ENCODE data around the gene MRPL42. TPM values are rescaled to one million over a fixed set of nuclear protein-coding genes. Genes with fewer than 3 reads are reported as not detected.

MRPL42 gene
- total RNA-seq, 2 donors from 2014 or later: 11.9 to 21.4 TPM

DNA sequence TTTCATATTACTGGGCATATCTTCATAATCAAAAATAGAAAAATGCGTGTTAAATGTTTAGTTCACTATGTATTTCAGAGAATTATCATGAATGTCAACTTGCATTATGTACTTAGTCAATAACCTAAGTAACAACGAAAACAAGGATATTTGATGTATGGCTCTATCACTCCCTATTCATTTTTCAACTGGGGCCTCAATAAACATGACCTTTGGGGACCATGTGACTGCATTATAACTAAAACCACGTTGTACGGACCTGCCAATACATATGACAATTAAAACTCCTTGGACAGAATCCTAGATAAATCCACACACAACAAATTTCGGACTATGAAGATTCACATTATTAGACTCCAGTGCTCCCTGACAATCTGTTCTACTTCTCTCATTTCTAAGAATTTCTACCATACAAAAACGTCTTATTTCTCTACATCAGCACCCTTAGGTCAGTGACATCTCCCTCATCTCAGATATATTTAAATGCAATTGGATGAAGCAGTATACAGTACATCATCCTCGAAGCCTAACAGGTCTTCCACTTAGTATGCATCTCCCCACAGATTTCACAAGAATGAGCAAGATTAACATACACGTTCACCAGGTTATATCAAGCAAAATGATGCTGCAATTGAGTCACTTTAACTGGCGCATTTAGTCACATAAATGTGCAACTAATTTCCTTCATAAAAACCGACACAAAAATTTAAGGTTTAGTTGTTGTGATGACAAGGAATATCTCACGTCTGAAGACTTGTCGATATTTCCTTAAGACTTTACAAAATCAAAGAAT, 27.1 kb upstream of the MRPL42 start:
- TF ChIP-seq POLR2A (IDR thresholded peaks at IDR 0.05) (no peak), CTCF (IDR thresholded peaks at IDR 0.05) (no peak)
- WGBS, 2 donors: 14 to 15% methylated on average over 12 of the region's 12 CpGs
- Histone ChIP-seq H3K27ac (no peak overlapping the region), H3K36me3 (replicated peaks in 1 of 2; ENCODE audit: insufficient read depth in 1 of 2, low read depth in 2 of 2) (no peaks in the 10 kb centered on the region), H3K4me3 (no peak overlapping the region), H3K4me1 (peaks cover 16% of the 10 kb centered on the region), H3K27me3 (no peaks in the 10 kb centered on the region), H3K9me3 (no peaks in the 10 kb centered on the region)
- intact Hi-C loops (cut with DNase I): no loop called here
- no peak for DNase-seq
- no peak for ATAC-seq

DNA sequence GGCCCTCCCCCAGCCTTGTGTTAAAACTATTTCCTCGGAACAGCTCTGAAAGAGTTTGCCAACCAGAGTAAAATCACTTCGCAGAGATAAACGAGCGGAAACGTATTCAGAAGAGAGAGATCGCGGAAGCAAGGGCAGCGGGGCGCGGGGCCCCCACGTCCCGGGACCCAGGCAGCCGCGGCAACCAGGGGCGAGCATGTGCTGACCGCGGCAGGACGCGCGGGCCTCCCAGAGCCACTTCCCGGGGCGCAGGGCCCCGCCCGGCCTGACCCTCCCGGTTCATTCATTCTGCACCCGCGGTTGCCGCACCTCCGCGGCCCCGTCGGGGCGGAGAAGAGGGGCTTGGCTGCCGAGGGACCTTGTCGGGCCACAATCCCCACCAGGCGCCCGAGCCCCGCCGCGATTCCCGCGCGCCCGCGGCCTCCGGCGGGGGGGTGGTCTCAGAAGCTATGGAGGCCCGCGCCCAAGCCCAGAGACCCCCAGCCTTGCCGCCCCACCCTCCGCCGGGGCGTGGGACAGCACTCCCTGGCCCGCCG, 26.2 kb upstream of the MRPL42 start:
- intact Hi-C loops (cut with DNase I): no loop called here

DNA sequence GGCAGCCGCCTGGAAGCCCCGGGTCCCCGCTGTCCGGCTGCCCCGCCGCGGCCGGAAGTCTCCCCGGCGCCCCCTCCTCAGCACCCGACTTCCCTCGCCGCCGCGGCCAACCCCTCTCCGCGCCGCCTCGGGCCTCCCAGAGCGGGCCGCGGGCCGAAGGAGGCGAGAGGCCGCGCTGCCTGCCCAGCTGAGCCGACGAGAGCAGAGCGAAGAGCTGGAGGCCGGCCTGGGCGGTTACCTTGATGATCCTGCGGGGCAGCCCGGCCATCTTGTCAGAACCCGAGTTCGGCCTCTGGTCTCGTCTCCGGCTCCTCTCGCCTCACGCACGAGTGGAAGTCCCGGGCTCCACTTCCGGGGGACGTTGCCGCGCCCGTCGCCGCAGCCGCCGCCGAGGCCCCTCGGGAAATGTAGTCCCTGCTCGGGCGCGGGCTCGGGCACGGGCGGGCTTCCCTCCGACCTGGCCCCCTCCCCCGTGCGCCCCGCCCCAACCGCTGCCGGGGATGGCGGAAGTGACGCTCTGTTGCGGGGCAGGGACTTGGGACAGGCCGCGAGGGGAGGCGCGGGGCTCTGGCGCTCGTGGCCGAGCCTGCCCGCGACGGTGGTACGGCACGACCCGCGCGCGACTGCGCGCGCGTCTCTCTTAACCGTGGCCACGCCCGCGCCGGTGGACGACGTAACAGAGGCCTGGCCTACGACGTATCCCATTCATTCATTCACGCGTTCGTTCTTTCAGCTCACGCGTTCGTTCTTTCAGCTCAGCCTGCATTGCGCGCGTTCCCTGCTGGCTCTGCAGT, 25.5 kb upstream of the MRPL42 start, which contains the start of gene UBE2N:
TSS of gene UBE2N (minus strand) at position 331 of the 794 bp plus-strand sequence. CDS start at position 268, 63 bp downstream.
- no peaks in the 10 kb centered on the region for H3K27me3 ChIP-seq
- peaks cover 16% of the 10 kb centered on the region for H3K4me1 ChIP-seq
- intact Hi-C loops (cut with DNase I): no loop called here
- H3K4me3 ChIP-seq: peak within 1 kb of the TSS; percentile 79 to 100
- ATAC-seq (peak; percentile 96), DNase-seq (peak; percentile 94 to 96 (median 96))
- WGBS, 2 donors: 1% methylated on average over 87 of the region's 105 CpGs; no CpG with 5 or more reads in 1 of the 2 donors
- TF ChIP-seq CTCF (IDR thresholded peaks at IDR 0.05): peak in 2 of 7 experiments; percentile 17 to 32
- peak; percentile 53 to 77 (median 73) for TF ChIP-seq POLR2A (IDR thresholded peaks at IDR 0.05)
- H3K9me3 ChIP-seq: no peaks in the 10 kb centered on the region
- H3K27ac ChIP-seq: peak within 1 kb of the TSS; percentile 56 to 94 (median 88)
- no peaks in the 10 kb centered on the region for H3K36me3 ChIP-seq (replicated peaks in 1 of 2; ENCODE audit: insufficient read depth in 1 of 2, low read depth in 2 of 2)

More for the DNA sequence above, 26.2 kb upstream of the MRPL42 start:
- Histone ChIP-seq H3K27me3 (no peaks in the 10 kb centered on the region), H3K4me3 (peak overlapping the region; percentile 79 to 100), H3K27ac (peak overlapping the region; percentile 56 to 94 (median 88)), H3K4me1 (peaks cover 16% of the 10 kb centered on the region), H3K36me3 (replicated peaks in 1 of 2; ENCODE audit: insufficient read depth in 1 of 2, low read depth in 2 of 2) (no peaks in the 10 kb centered on the region), H3K9me3 (no peaks in the 10 kb centered on the region)
- 1 to 2% methylated on average over 12 to 50 of the region's 55 CpGs for WGBS, 2 donors
- DNase-seq (peak; percentile 16 to 42 (median 30)), ATAC-seq (peak; percentile 19)
- TF ChIP-seq CTCF (IDR thresholded peaks at IDR 0.05) (no peak), POLR2A (IDR thresholded peaks at IDR 0.05) (no peak)

GRCh38 chr12:93442411-93443340, 24.6 kb upstream of the MRPL42 start:
- H3K36me3 ChIP-seq (replicated peaks in 1 of 2; ENCODE audit: insufficient read depth in 1 of 2, low read depth in 2 of 2): no peaks in the 10 kb centered on the region
- H3K27me3 ChIP-seq: no peaks in the 10 kb centered on the region
- ATAC-seq: no peak
- 3% methylated on average over 18 to 19 of the region's 19 CpGs for WGBS, 2 donors
- intact Hi-C loops (cut with DNase I): no loop called here
- H3K4me1 ChIP-seq: peaks cover 16% of the 10 kb centered on the region
- H3K4me3 ChIP-seq: peak overlapping the region; percentile 49 to 100
- H3K9me3 ChIP-seq: no peaks in the 10 kb centered on the region
- DNase-seq: no peak
- no peak for TF ChIP-seq POLR2A (IDR thresholded peaks at IDR 0.05)
- TF ChIP-seq CTCF (IDR thresholded peaks at IDR 0.05): no peak
- peak overlapping the region; percentile 56 to 94 (median 88) for H3K27ac ChIP-seq

Measured in body of pancreas (tissue), 4 donors.